HG02970 (cell line): ENCODE data around the gene ZMIZ1.

Source experiments
- ATAC-seq: cut with Tn5 transposase; IDR thresholded peaks from one replicate; pipeline ENCODE4 v1.9.1; 2021; ENCODE audit warnings: mild to moderate bottlenecking, moderate library complexity, moderate number of reproducible peaks; ENCODE audit not compliant: unreplicated experiment, low FRiP score

Gene ZMIZ1

DNA sequence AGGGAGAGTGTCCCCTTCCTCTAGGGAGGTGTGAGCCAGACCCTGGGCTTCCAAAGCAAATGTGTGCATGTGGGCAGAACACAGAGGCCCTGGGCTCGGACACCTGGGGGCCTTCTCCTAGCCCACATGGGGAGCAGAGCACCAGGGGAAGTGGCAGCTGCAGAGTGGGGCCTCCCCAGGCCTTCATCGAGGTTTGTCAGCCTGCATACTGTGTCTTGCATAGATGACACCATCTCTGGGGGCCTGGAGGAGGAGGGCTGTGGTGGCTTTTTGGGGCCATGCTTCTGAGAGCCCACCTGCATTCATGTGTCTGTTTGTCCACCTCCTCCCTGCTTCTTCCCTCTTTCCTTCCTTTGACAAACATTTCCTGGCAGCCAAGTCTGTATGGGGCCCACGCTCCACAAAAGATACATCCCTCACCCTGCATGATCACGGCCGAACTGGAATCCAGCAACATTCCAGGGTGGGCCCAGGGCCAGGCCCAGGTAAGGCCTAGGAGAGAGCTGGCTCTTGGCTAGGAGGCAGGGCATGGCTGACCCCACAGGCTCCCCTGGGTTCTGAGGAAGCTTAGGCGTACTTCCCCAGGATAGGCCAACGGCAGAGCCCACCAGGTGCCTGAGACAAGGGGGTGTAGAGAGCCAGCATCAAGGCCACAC, 79.2 kb downstream of the ZMIZ1 start:
- no peak for ATAC-seq

GRCh38 chr10:79148452-79149344, 79.9 kb downstream of the ZMIZ1 start:
- no peak for ATAC-seq

GRCh38 chr10:79149345-79149661, 80.5 kb downstream of the ZMIZ1 start:
- no peak for ATAC-seq

GRCh38 chr10:79149662-79150443, 81.1 kb downstream of the ZMIZ1 start:
- ATAC-seq: peak; percentile 48

DNA sequence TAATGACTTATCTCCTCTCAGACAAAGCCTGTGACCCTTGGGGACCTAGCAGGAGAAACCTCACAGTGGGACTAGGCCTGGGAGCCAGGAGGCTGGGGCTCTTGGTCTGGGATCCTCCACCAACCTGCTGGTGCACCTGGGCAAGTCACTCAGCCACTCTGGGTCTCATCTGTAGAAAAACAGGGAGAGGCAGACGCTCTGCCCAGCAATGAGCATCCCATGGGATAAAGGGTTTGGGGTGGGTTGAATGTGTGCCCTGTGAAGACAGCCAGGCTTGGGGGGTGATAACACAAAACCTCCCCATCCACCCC, 81.6 kb downstream of the ZMIZ1 start:
- ATAC-seq: no peak

GRCh38 chr10:79152423-79152817, 83.7 kb downstream of the ZMIZ1 start:
- no peak for ATAC-seq

- no peak for ATAC-seq
Measured at GRCh38 chr10:79153745-79154144, 85.0 kb downstream of the ZMIZ1 start.

- ATAC-seq: no peak
Measured at GRCh38 chr10:79155301-79156081, 86.7 kb downstream of the ZMIZ1 start.

DNA sequence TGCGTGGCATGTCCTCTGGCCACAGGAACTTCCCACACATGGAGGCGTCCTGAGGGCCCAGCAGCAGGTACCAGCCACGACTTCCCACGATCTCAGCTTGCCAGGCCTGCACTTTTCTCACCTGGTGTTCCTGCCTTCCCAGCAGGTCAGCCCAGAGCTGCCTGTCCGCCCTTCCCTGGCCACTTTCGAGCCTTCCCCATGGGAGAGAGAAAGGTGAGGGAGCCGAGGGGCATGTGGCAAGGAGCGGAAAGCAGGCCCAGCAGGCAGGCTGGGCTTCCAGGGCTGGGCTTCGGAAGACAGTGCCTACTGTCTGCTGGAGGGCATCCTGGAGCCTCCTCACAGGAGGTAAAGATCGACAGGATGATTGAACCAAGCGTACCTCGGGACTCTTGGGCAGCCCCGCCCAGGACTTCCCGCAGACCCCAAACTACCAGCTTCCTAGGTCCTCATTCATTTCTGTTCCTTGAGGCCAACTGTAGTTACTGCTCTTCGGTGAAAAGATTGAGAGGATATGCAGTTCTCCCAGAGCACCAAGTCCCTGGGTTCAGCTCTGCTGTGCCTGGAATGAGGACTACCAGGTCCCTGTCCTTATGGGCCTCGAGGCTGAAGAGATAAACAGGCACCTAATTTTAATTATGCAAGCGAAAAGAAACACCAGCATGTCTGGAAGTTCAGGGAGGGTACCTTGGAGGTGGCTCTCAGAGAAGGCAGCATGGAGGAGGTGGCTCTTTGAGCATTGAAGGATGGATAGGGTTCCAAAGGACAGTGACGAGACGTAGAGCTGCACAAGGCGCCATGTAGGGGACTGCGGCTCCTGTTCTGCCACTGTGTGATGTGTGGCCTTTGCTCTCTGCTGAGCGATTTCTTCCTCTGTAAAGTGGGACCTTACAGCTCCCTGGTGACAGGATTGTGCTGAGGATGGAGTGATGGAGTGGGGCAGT, 87.8 kb downstream of the ZMIZ1 start:
- ATAC-seq: no peak

DNA sequence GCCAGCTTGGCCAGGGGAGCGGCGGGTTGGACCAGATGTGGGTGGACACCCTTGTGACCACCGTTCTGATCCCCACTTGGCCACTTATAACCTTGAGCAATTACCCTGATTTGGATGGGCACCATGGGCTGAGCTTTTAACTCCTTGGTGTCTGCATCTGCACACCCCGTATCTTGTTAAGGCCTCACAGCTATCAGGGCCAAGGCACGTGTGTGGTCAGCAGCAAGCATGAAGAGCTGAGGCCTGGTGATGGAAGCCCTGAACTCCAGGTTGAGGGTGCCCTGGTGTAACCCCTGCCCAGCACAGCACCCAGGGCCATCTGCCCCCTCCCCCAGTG, 89.2 kb downstream of the ZMIZ1 start:
- no peak for ATAC-seq

DNA sequence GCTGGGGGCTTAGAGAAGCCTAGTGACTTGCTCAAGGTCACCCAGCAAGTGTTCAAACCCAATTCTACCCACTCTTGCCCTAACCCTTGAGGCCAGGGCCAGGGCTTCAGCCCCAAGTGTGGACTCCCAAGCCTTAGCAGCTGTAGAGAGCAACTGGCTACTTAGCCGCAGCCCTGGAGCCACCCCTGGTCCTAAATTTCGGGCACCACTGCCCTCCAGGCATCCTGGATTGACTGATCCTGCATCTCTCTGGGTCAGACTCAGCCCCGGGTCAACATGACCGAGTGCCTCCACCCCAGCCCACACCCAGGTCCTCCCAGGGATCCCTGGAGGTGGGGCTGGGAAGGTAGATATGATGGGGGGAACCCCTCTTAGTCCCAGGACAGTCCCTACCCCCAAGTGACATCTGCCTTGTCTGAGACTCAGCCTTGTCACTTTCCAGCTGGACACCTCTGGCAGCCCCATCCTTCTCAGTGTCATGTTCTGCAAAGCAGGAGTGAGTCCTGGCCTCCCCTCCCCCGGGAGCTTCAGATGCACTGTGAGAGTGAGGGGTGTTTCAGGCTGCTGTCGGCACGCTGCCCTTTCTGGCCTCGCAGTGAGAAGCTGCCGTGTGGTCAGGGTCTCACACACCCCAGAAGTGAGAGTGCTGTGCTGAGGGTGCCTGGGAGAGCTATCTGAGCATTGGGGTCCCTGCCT, 89.8 kb downstream of the ZMIZ1 start:
- ATAC-seq: no peak

DNA sequence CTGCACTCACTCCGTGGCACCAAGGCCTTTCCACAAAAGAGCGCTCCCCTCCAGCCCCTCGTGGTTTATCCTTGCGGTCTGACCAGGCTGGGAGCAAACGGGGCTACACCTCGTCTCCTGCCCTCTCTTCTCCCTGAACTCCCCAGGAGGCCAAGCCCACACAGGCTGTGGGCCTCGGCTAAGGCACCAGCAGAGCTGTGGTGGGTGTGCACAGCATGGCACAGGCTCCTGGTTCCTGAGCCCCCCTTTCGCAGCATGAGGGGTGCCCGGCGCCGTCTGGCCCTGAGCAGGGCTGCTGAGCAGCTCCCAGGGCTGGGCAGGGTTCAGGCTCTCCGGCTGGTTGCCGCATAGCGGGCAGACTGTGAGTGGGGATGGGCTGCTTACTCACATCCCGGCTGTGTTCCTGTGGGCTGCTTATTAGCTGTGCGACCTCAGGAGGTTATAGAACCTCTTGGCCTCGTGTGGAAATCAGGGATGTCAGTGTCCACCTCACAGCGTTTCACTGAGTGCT, 90.4 kb downstream of the ZMIZ1 start:
- no peak for ATAC-seq

- ATAC-seq: no peak
Measured at GRCh38 chr10:79159785-79160184, 91.0 kb downstream of the ZMIZ1 start.

DNA sequence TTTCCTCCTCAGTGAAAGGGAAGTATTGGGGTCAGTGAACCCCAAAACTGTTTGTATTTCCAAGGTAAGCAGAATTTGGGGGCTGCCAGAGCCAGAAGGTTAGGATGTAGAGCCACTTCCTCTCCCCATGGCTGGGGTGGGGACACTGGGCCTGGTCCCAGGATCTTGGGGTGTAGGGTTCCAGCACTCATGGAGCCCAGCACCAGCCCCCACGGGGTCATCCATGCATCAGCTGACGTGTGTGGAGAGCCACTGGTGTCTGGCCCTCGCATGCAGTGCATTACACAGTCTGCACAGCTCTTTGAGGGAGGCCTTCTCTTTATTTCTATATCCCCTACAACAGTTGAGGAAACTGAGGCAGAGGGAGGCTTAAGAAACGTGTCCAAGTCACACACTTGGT, 91.4 kb downstream of the ZMIZ1 start:
- ATAC-seq: no peak

GRCh38 chr10:79161557-79161956, 92.8 kb downstream of the ZMIZ1 start:
- ATAC-seq: no peak

GRCh38 chr10:79162022-79162421, 93.3 kb downstream of the ZMIZ1 start:
- ATAC-seq: no peak

GRCh38 chr10:79162861-79163665, 94.3 kb downstream of the ZMIZ1 start:
- ATAC-seq: no peak

DNA sequence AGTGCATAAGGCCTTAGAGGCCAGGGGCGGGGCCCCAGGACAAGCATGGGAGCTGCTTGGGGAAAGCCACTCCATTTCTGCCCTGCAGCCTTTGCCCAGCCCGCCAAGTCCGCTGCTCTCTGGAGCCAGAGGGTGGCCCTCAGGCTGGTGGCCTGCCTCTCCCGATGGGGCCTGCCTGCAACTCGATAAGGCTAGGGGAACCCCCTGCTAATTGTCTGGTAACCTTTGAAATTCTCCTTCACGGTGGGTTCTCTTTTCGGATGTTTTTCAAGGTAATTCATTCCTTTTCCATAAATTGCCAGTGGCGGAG, 94.9 kb downstream of the ZMIZ1 start:
- ATAC-seq: no peak
